H9 (cell line): ENCODE results near the gene HECTD2. TPM values are rescaled to one million over a fixed set of nuclear protein-coding genes. Genes with fewer than 3 reads are reported as not detected.

Source experiments
- DNase-seq: peaks from one replicate; pipeline ENCODE4 v3.0.0-alpha.2; 2017
- H2AFZ ChIP-seq: one replicate; pipeline ENCODE4 v1.6.1; 2013; ENCODE audit warnings: mild to moderate bottlenecking, low read length, control low read depth, moderate library complexity
- H2AK5ac ChIP-seq: 2 replicates; pipeline ENCODE4 v1.6.1; 2013; ENCODE audit warnings: low read length, control low read depth, mixed read lengths; ENCODE audit not compliant: insufficient read length
- H2BK120ac ChIP-seq: one replicate; pipeline ENCODE4 v1.6.1; 2013; ENCODE audit warnings: low read depth, mild to moderate bottlenecking, low read length, control low read depth, inconsistent platforms; ENCODE audit not compliant: poor library complexity, severe bottlenecking
- H2BK12ac ChIP-seq: 2 replicates; pipeline ENCODE4 v1.6.1; 2013; ENCODE audit warnings: low read length, control low read depth, mixed read lengths, low read depth; ENCODE audit not compliant: insufficient read length
- H2BK15ac ChIP-seq: 2 replicates; pipeline ENCODE4 v1.6.1; 2013; ENCODE audit warnings: low read depth, low read length, control low read depth
- H2BK20ac ChIP-seq: one replicate; pipeline ENCODE4 v1.6.1; 2013; ENCODE audit warnings: low read depth, mild to moderate bottlenecking, low read length, control low read depth, inconsistent platforms; ENCODE audit not compliant: poor library complexity, severe bottlenecking
- H2BK5ac ChIP-seq: 2 replicates; pipeline ENCODE4 v1.6.1; 2013; ENCODE audit warnings: low read length, control low read depth, mixed read lengths; ENCODE audit not compliant: insufficient read length
- H3K14ac ChIP-seq: 2 replicates; pipeline ENCODE4 v1.6.1; 2013; ENCODE audit warnings: low read length, control low read depth; ENCODE audit not compliant: insufficient read depth
- H3K18ac ChIP-seq: 2 replicates; pipeline ENCODE4 v1.6.1; 2013; ENCODE audit warnings: low read depth, mild to moderate bottlenecking, mixed read lengths, low read length, control low read depth; ENCODE audit not compliant: insufficient read length
- H3K23ac ChIP-seq: 2 replicates; pipeline ENCODE4 v1.6.1; 2013; ENCODE audit warnings: low read length, control low read depth, mixed read lengths, low read depth; ENCODE audit not compliant: insufficient read length
- H3K23me2 ChIP-seq: 2 replicates; pipeline ENCODE4 v1.6.1; 2013; ENCODE audit warnings: low read depth, mild to moderate bottlenecking, mixed read lengths, low read length, control low read depth; ENCODE audit not compliant: insufficient read length, poor library complexity, severe bottlenecking
- H3K27ac ChIP-seq: 2 replicates; pipeline ENCODE4 v1.5.1; 2013; ENCODE audit warnings: low read length, control low read depth, mixed read lengths, low read depth; ENCODE audit not compliant: insufficient read length
- H3K27me3 ChIP-seq: 2 replicates; pipeline ENCODE4 v1.6.1; 2013; ENCODE audit warnings: low read length, control low read depth, inconsistent platforms; ENCODE audit not compliant: insufficient read depth
- H3K4ac ChIP-seq: 2 replicates; pipeline ENCODE4 v1.6.1; 2013; ENCODE audit warnings: low read depth, mild to moderate bottlenecking, control low read depth, inconsistent platforms, low read length, moderate library complexity
- H3K4me1 ChIP-seq: 2 replicates; pipeline ENCODE4 v1.6.1; 2013; ENCODE audit warnings: low read length, control low read depth, inconsistent platforms; ENCODE audit not compliant: insufficient read depth
- H3K4me2 ChIP-seq: 2 replicates; pipeline ENCODE4 v1.6.1; 2013; ENCODE audit warnings: low read length, control low read depth, mixed read lengths; ENCODE audit not compliant: insufficient read length, insufficient read depth
- H3K56ac ChIP-seq: 2 replicates; pipeline ENCODE4 v1.6.1; 2013; ENCODE audit warnings: low read depth, mild to moderate bottlenecking, mixed read lengths, low read length, control low read depth; ENCODE audit not compliant: insufficient read length
- H3K79me1 ChIP-seq: 2 replicates; pipeline ENCODE4 v1.6.1; 2013; ENCODE audit warnings: low read depth, mild to moderate bottlenecking, moderate library complexity, low read length, control low read depth, inconsistent platforms; ENCODE audit not compliant: insufficient read depth, poor library complexity, severe bottlenecking
- H3K79me2 ChIP-seq: 2 replicates; pipeline ENCODE4 v1.6.1; 2013; ENCODE audit warnings: low read length, control low read depth, inconsistent platforms; ENCODE audit not compliant: insufficient read depth
- H3K9ac ChIP-seq: 2 replicates; pipeline ENCODE4 v1.6.1; 2013; ENCODE audit warnings: low read length, control low read depth, mixed read lengths; ENCODE audit not compliant: insufficient read length; ENCODE audit errors: extremely low read depth
- H3K9me3 ChIP-seq: one replicate; pipeline ENCODE4 v1.6.1; 2013; ENCODE audit warnings: low read depth, low read length, inconsistent platforms; ENCODE audit not compliant: control insufficient read depth
- H3T11ph ChIP-seq: one replicate; pipeline ENCODE4 v1.6.1; 2013; ENCODE audit warnings: mild to moderate bottlenecking, low read length, control low read depth, inconsistent platforms
- H4K20me1 ChIP-seq: one replicate; pipeline ENCODE4 v1.6.1; 2013; ENCODE audit not compliant: control insufficient read depth, insufficient read length, insufficient read depth
- H4K5ac ChIP-seq: 2 replicates; pipeline ENCODE4 v1.6.1; 2013; ENCODE audit warnings: low read depth, mild to moderate bottlenecking, mixed read lengths, low read length, control low read depth; ENCODE audit not compliant: insufficient read length
- H4K8ac ChIP-seq: replicated peaks from 2 replicates; pipeline ENCODE4 v1.6.1; 2013; ENCODE audit warnings: low read length, control low read depth, mixed read lengths, low read depth; ENCODE audit not compliant: insufficient read length
- H4K91ac ChIP-seq: 2 replicates; pipeline ENCODE4 v1.6.1; 2013; ENCODE audit warnings: low read depth, mild to moderate bottlenecking, moderate library complexity, mixed read lengths, low read length, control low read depth; ENCODE audit not compliant: insufficient read length
- H3K27ac Mint-ChIP-seq, 3 experiments: 2 replicates in 2 of 3; 3 replicates in 1 of 3; pipeline ENCODE4 v1.8.0; 2020 to 2021; ENCODE audit warnings: mixed read lengths in 3 of 3, mild to moderate bottlenecking in 1 of 3, moderate library complexity in 1 of 3
- H3K27me3 Mint-ChIP-seq: 2 replicates; pipeline ENCODE4 v1.8.0; 2021; ENCODE audit warnings: low read depth, mild to moderate bottlenecking, moderate library complexity, mixed read lengths
- H3K36me3 Mint-ChIP-seq, 3 experiments: 2 replicates in 2 of 3; 3 replicates in 1 of 3; pipeline ENCODE4 v1.8.0; 2020 to 2021; ENCODE audit warnings: low read depth in 3 of 3, mixed read lengths in 3 of 3; ENCODE audit not compliant: insufficient read depth in 1 of 3
- H3K4me1 Mint-ChIP-seq, 2 experiments: 2 replicates each; pipeline ENCODE4 v1.8.0; 2020; ENCODE audit warnings: mixed read lengths in 2 of 2
- H3K4me3 Mint-ChIP-seq, 2 experiments: 2 replicates in 1 of 2; 3 replicates in 1 of 2; pipeline ENCODE4 v1.8.0; 2020 to 2021; ENCODE audit warnings: mild to moderate bottlenecking in 2 of 2, mixed read lengths in 2 of 2, moderate library complexity in 1 of 2
- H3K9me3 Mint-ChIP-seq, 2 experiments: 2 replicates in 1 of 2; 3 replicates in 1 of 2; pipeline ENCODE4 v1.8.0; 2020; ENCODE audit warnings: mild to moderate bottlenecking in 2 of 2, mixed read lengths in 2 of 2, moderate library complexity in 1 of 2
- WGBS: extraction: QIAGEN DNeasy Blood & Tissue Kit; methylation state at CpG from one replicate; pipeline ENCODE4 v1.1.7; 2013; ENCODE audit warnings: missing lambda C conversion rate, low lambda C conversion rate, mixed read lengths; ENCODE audit not compliant: insufficient read length; ENCODE audit errors: extremely low coverage; 5-methylcytosine and 5-hydroxymethylcytosine counted together
- total RNA-seq: library from RNA; stranded (reverse); gene quantifications from 2 replicates; pipeline ENCODE4 v1.2.1, GENCODE V29; 2021
- TF ChIP-seq, protein P1 (sequence below): fragments of 200-600 bp; sonication (generic); conservative IDR thresholded peaks from 3 replicates; pipeline ENCODE4 v1.8.0; 2021; ENCODE audit warnings: antibody characterized with exemption, mild to moderate bottlenecking

Gene HECTD2
- total RNA-seq, 1 experiment from 2014 or later, result 13.4 TPM

DNA sequence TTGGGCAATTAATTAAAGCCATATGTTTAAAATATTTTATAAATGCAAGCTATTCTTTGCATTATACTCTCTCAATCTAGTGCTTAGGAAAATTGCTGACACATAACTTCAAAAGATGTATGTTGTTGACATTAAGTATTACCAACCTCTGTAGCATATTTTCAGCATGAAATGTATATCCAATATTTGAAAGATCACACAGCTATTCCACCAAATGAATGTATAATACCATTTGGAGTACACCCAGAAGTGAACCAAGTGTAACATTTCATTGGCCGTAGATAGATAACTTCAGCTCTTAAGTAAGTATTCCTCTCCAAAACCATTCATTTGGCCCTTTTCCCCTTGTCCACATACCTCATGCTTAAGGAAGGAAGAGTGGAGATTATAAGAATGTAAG, 104.6 kb downstream of the HECTD2 start:
- WGBS, result no CpG with 5 or more reads among the region's 1 CpG
- Mint-ChIP-seq H3K9me3 (peaks cover 0 to 8% of the 10 kb centered on the region in 2 experiments; a peak in 1 of 5 replicates), H3K27me3 (no peaks in the 10 kb centered on the region), H3K4me1 (no peaks in the 10 kb centered on the region), H3K4me3 (no peak overlapping the region), H3K36me3 (peaks cover 0 to 12% (median 0%) of the 10 kb centered on the region in 3 experiments; a peak in 3 of 7 replicates), H3K27ac (no peak overlapping the region)
- no peak for DNase-seq
- Histone ChIP-seq H3K14ac (no peak overlapping the region), H3K79me2 (no peaks in the 10 kb centered on the region), H3K4ac (no peak overlapping the region), H4K8ac (no peak overlapping the region), H3K23ac (no peak overlapping the region), H2BK5ac (no peak overlapping the region), H2BK20ac (no peak overlapping the region), H3K18ac (no peak overlapping the region), H3T11ph (no peak overlapping the region), H3K4me2 (no peak overlapping the region), H3K4me1 (no peaks in the 10 kb centered on the region), H2AK5ac (no peak overlapping the region), H2BK120ac (no peak overlapping the region), H3K23me2 (no peaks in the 10 kb centered on the region), H4K91ac (no peak overlapping the region), H4K5ac (no peak overlapping the region), H3K9ac (no peak overlapping the region), H4K20me1 (no peaks in the 10 kb centered on the region), H3K56ac (no peak overlapping the region), H3K27ac (no peak overlapping the region), H2BK15ac (no peak overlapping the region), H2AFZ (no peak overlapping the region), H3K9me3 (no peaks in the 10 kb centered on the region), H2BK12ac (no peak overlapping the region), H3K79me1 (no peaks in the 10 kb centered on the region), H3K27me3 (no peaks in the 10 kb centered on the region)
- TF ChIP-seq, protein P1, sequence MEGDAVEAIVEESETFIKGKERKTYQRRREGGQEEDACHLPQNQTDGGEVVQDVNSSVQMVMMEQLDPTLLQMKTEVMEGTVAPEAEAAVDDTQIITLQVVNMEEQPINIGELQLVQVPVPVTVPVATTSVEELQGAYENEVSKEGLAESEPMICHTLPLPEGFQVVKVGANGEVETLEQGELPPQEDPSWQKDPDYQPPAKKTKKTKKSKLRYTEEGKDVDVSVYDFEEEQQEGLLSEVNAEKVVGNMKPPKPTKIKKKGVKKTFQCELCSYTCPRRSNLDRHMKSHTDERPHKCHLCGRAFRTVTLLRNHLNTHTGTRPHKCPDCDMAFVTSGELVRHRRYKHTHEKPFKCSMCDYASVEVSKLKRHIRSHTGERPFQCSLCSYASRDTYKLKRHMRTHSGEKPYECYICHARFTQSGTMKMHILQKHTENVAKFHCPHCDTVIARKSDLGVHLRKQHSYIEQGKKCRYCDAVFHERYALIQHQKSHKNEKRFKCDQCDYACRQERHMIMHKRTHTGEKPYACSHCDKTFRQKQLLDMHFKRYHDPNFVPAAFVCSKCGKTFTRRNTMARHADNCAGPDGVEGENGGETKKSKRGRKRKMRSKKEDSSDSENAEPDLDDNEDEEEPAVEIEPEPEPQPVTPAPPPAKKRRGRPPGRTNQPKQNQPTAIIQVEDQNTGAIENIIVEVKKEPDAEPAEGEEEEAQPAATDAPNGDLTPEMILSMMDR, result no peak
